Keratinocyte (primary cell): Measurements from ENCODE around the gene ABHD2. TPM values are rescaled to one million over a fixed set of nuclear protein-coding genes. Genes with fewer than 3 reads are reported as not detected.

ENCODE experiments used
- DNase-seq: peaks from one replicate; pipeline ENCODE4 v3.0.0-alpha.2; 2011; ENCODE audit warnings: low read depth, missing footprints, low spot score
- FAIRE-seq: peaks from 2 replicates; lab custom pipeline; 2011; peaks lifted over from hg19 to GRCh38; lab: Jason Lieb, UNC
- H2AFZ ChIP-seq: 2 replicates; pipeline ENCODE4 v1.6.0; 2012; ENCODE audit warnings: low read length, control low read depth, inconsistent platforms; ENCODE audit not compliant: control insufficient read depth
- H3K27ac ChIP-seq: 2 replicates; pipeline ENCODE4 v1.5.1; 2011; ENCODE audit warnings: low read length; ENCODE audit not compliant: control insufficient read depth, insufficient read depth
- H3K27me3 ChIP-seq: 3 replicates; pipeline ENCODE4 v1.6.0; 2011; ENCODE audit warnings: low read length; ENCODE audit not compliant: control insufficient read depth, insufficient read depth; ENCODE audit errors: extremely low read depth
- H3K36me3 ChIP-seq, 2 experiments: 2 replicates in 1 of 2; 3 replicates in 1 of 2; pipeline ENCODE4 v1.5.1; 2011; ENCODE audit warnings: low read length in 2 of 2, mild to moderate bottlenecking in 1 of 2; ENCODE audit not compliant: control insufficient read depth in 2 of 2, insufficient read depth in 2 of 2; ENCODE audit errors: extremely low read depth in 1 of 2
- H3K4me1 ChIP-seq: 3 replicates; pipeline ENCODE4 v1.5.1; 2011; ENCODE audit warnings: low read length; ENCODE audit not compliant: control insufficient read depth, insufficient read depth; ENCODE audit errors: extremely low read depth
- H3K4me2 ChIP-seq: 3 replicates; pipeline ENCODE4 v1.6.0; 2011; ENCODE audit warnings: low read depth, low read length; ENCODE audit not compliant: control insufficient read depth, insufficient read depth; ENCODE audit errors: extremely low read depth
- H3K4me3 ChIP-seq, 3 experiments: fragments of 200-600 bp in 1 of 3; sonication (generic) in 1 of 3; 2 replicates in 2 of 3; 3 replicates in 1 of 3; pipeline ENCODE4 v1.5.1; 2011 to 2016; ENCODE audit warnings: low read length in 3 of 3, mild to moderate bottlenecking in 3 of 3, control low read depth in 2 of 3, inconsistent platforms in 1 of 3, low read depth in 1 of 3, mixed read lengths in 1 of 3, mixed run types in 1 of 3, moderate library complexity in 1 of 3; ENCODE audit not compliant: control insufficient read depth in 2 of 3, insufficient read depth in 2 of 3; ENCODE audit errors: extremely low read depth in 1 of 3
- H3K79me2 ChIP-seq: 2 replicates; pipeline ENCODE4 v1.6.0; 2012; ENCODE audit warnings: low read length; ENCODE audit not compliant: control insufficient read depth, insufficient read depth
- H3K9ac ChIP-seq: 3 replicates; pipeline ENCODE4 v1.6.0; 2011; ENCODE audit warnings: low read length; ENCODE audit not compliant: control insufficient read depth, insufficient read depth; ENCODE audit errors: extremely low read depth
- H3K9me1 ChIP-seq: 3 replicates; pipeline ENCODE4 v1.6.0; 2011; ENCODE audit warnings: low read length; ENCODE audit not compliant: control insufficient read depth, insufficient read depth; ENCODE audit errors: extremely low read depth
- H3K9me3 ChIP-seq: 2 replicates; pipeline ENCODE4 v1.5.1; 2012; ENCODE audit warnings: low read depth, low read length; ENCODE audit not compliant: control insufficient read depth
- H4K20me1 ChIP-seq: 3 replicates; pipeline ENCODE4 v1.6.0; 2011; ENCODE audit warnings: low read length; ENCODE audit not compliant: control insufficient read depth, insufficient read depth; ENCODE audit errors: extremely low read depth
- EZH2 ChIP-seq: IDR thresholded peaks from one replicate; pipeline ENCODE4 v1.6.1; 2012; ENCODE audit warnings: inconsistent platforms, mild to moderate bottlenecking, low read length, moderate library complexity
- dilution Hi-C: fragments of 300-500 bp; cut with MboI; formaldehyde crosslinking; loops from one replicate; pipeline ENCODE4 v1.7.0; 2020; ENCODE audit warnings: low sequenced_read_pairs; ENCODE audit not compliant: extremely low pct_ligation_motif_present
- polyA plus RNA-seq, 5 experiments: library from polyadenylated mRNA; depleted of rRNA in 3 of 5; stranded (reverse) in 3 of 5; stranded (forward) in 1 of 5; unstranded in 1 of 5; fragments of >200 nt; gene quantifications; 1 replicate in 1 of 5; 2 replicates in 3 of 5; 3 replicates in 1 of 5; pipeline versions ENCODE4 v1.2.1 to v1.2.3, GENCODE V29; 2011 to 2012; ENCODE audit warnings: missing spikeins in 2 of 5, low read depth in 1 of 5, low replicate concordance in 1 of 5
- TF ChIP-seq, protein P1 (sequence below), 3 experiments: IDR thresholded peaks in 1 of 3; conservative IDR thresholded peaks in 1 of 3; optimal IDR thresholded peaks in 1 of 3; 2 replicates in 2 of 3; 3 replicates in 1 of 3; pipeline versions ENCODE3 to v1.5.1; 2011; ENCODE audit warnings: low read length in 3 of 3, mild to moderate bottlenecking in 3 of 3, moderate library complexity in 2 of 3, control low read depth in 1 of 3, inconsistent platforms in 1 of 3; ENCODE audit not compliant: insufficient read depth in 2 of 3; ENCODE audit errors: extremely low read depth in 1 of 3

The ABHD2 gene
- polyA plus RNA-seq, 1 donor (not counting 4 experiments of a cell fraction or from before 2014, with no cell fraction given), result 22.8 TPM

DNA sequence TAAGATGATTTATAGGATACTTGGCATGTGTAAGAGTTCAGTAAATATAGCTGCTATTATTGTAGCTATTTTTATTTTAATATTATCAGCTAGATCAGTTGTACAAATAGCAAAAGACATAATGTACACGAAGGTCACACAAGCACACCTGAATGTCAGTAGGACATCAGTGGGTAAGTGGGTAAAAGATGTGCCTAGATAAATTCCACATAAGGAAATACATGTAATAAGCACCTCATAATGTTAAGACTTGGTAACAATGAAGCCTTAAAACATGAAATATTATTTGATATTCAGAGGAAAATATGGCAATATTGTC is 41.5 kb downstream of the ABHD2 start:
- no peak overlapping the region for H3K4me3 ChIP-seq
- no peak overlapping the region for H3K9ac ChIP-seq
- no peaks in the 10 kb centered on the region for H4K20me1 ChIP-seq
- no peaks in the 10 kb centered on the region for H3K9me1 ChIP-seq
- no peak overlapping the region for H3K27ac ChIP-seq
- TF ChIP-seq EZH2, result no peak
- TF ChIP-seq, protein P1, sequence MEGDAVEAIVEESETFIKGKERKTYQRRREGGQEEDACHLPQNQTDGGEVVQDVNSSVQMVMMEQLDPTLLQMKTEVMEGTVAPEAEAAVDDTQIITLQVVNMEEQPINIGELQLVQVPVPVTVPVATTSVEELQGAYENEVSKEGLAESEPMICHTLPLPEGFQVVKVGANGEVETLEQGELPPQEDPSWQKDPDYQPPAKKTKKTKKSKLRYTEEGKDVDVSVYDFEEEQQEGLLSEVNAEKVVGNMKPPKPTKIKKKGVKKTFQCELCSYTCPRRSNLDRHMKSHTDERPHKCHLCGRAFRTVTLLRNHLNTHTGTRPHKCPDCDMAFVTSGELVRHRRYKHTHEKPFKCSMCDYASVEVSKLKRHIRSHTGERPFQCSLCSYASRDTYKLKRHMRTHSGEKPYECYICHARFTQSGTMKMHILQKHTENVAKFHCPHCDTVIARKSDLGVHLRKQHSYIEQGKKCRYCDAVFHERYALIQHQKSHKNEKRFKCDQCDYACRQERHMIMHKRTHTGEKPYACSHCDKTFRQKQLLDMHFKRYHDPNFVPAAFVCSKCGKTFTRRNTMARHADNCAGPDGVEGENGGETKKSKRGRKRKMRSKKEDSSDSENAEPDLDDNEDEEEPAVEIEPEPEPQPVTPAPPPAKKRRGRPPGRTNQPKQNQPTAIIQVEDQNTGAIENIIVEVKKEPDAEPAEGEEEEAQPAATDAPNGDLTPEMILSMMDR (optimal IDR thresholded peaks at IDR 0.05 in 1 of 3, IDR thresholded peaks at IDR 0.05 in 1 of 3, conservative IDR thresholded peaks at IDR 0.05 in 1 of 3; ENCODE audit: extremely low read depth in 1 of 3, insufficient read depth in 2 of 3, low read length in 3 of 3), result no peak
- H2AFZ ChIP-seq, result no peak overlapping the region
- no peaks in the 10 kb centered on the region for H3K9me3 ChIP-seq
- peaks cover 28% of the 10 kb centered on the region for H3K4me1 ChIP-seq
- FAIRE-seq (no peak), DNase-seq (no peak)
- H3K27me3 ChIP-seq, result no peaks in the 10 kb centered on the region
- dilution Hi-C loops, result no loop called here
- no peak overlapping the region for H3K4me2 ChIP-seq
- H3K79me2 ChIP-seq, result no peaks in the 10 kb centered on the region
- H3K36me3 ChIP-seq, result peaks cover 2 to 7% of the 10 kb centered on the region in 2 experiments

DNA sequence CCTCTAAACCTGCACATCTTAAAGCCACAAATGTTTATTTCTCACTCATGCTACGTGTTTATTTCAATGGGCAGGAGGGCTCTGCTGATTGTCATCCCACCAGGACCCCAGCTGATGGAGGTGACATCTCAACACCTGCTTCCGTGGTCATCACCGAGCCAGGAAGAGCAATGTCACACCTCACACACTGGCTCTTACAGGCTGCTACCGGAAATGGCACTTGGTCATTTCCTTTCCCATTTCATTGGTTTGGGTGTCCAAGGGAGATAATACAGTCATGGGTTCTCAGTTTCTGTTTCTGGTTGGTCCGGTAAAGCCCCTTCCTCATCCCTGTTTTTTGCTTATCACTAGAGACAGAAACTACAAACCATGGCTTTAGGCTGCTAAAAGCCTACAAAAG is 41.9 kb downstream of the ABHD2 start:
- H3K4me1 ChIP-seq, result peaks cover 28% of the 10 kb centered on the region
- dilution Hi-C loops, result no loop called here

More for the DNA sequence above, 41.9 kb downstream of the ABHD2 start:
- no peaks in the 10 kb centered on the region for H4K20me1 ChIP-seq
- no peak overlapping the region for H2AFZ ChIP-seq
- H3K4me3 ChIP-seq, result no peak overlapping the region
- DNase-seq (no peak), FAIRE-seq (no peak)
- H3K36me3 ChIP-seq, result peaks cover 2 to 7% of the 10 kb centered on the region in 2 experiments
- H3K9me3 ChIP-seq, result no peaks in the 10 kb centered on the region
- no peak overlapping the region for H3K9ac ChIP-seq
- TF ChIP-seq EZH2, result no peak
- TF ChIP-seq, protein P1 (optimal IDR thresholded peaks at IDR 0.05 in 1 of 3, IDR thresholded peaks at IDR 0.05 in 1 of 3, conservative IDR thresholded peaks at IDR 0.05 in 1 of 3; ENCODE audit: extremely low read depth in 1 of 3, insufficient read depth in 2 of 3, low read length in 3 of 3), result no peak
- H3K79me2 ChIP-seq, result no peaks in the 10 kb centered on the region
- H3K9me1 ChIP-seq, result no peaks in the 10 kb centered on the region
- H3K27ac ChIP-seq, result no peak overlapping the region
- no peaks in the 10 kb centered on the region for H3K27me3 ChIP-seq
- no peak overlapping the region for H3K4me2 ChIP-seq
